SK-N-SH treated with all-trans-retinoic acid at 6 μM for 48 hours (cell line): Measurements from ENCODE around the gene TTLL4.
"Not testable (repeated sequence)": the region's sequence is repeated elsewhere in the genome, so short reads cannot be mapped to it uniquely, and the experiment has no call there.

Source experiments
- PATZ1 ChIP-seq: fragments of 250-450 bp; sonication (Bioruptor Pico); IDR thresholded peaks from 2 replicates; pipeline ENCODE4 v1.8.0; 2020; ENCODE audit warnings: mild to moderate bottlenecking, moderate library complexity, borderline replicate concordance
- TSHZ2 ChIP-seq: fragments of 250-450 bp; sonication (Bioruptor Pico); IDR thresholded peaks from 2 replicates; pipeline ENCODE4 v1.5.0; 2020; ENCODE audit warnings: mild to moderate bottlenecking, moderate library complexity
- TF ChIP-seq, protein P1 (sequence below): fragments of 250-450 bp; sonication (Bioruptor Pico); IDR thresholded peaks from 2 replicates; pipeline ENCODE4 v1.8.0; 2021; ENCODE audit warnings: low read depth, mild to moderate bottlenecking, moderate library complexity, borderline replicate concordance

DNA sequence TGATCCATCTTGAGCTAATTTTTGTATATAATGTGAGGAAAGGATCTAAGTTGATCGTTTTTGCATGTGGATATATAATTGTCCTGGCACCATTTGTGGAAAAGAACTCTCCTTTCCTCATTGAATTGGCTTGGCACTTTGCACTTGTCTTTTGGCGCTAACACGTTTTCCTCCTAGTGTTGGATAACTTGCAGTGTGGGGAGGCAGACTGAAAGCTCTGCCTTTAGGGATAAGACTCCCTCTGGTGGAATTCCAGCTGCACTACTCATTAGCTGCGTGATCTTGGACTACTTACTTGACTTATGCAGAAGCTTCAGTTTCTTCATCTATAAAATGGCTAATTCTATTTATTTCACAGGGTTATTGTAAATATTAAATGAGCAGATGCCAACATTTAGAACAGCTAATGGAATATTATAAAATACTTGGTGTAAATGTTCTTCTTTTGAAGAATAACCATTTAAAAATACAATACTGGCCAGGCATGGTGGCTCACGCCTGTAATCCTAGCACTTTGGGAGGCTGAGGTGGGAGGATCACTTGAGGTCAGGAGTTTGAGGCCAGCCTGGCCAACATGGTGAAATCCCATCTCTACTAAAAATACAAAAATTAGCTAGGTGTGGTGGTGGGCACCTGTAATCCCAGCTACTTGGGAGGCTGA lies 23.1 kb upstream of the TTLL4 start:
- TF ChIP-seq TSHZ2, PATZ1: not testable (repeated sequence)
- TF ChIP-seq, protein P1, sequence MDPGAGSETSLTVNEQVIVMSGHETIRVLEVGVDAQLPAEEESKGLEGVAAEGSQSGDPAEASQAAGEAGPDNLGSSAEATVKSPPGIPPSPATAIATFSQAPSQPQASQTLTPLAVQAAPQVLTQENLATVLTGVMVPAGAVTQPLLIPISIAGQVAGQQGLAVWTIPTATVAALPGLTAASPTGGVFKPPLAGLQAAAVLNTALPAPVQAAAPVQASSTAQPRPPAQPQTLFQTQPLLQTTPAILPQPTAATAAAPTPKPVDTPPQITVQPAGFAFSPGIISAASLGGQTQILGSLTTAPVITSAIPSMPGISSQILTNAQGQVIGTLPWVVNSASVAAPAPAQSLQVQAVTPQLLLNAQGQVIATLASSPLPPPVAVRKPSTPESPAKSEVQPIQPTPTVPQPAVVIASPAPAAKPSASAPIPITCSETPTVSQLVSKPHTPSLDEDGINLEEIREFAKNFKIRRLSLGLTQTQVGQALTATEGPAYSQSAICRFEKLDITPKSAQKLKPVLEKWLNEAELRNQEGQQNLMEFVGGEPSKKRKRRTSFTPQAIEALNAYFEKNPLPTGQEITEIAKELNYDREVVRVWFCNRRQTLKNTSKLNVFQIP (CRISPR knock-in tag), result not testable (repeated sequence)
